Heart left ventricle (tissue), 16 donors: ENCODE measurements around the gene AKAP10. TPM values are rescaled to one million over a fixed set of nuclear protein-coding genes. Genes with fewer than 3 reads are reported as not detected.

ENCODE experiments used
- ATAC-seq, 4 donors: fragments of 200-7000 bp; cut with Tn5 transposase; one replicate each; pipeline ENCODE4 v1.9.1; 2020 to 2022; ENCODE audit warnings: moderate library complexity in 4 of 4, mild to moderate bottlenecking in 3 of 4, moderate number of reproducible peaks in 1 of 4
- DNase-seq, 5 donors: peaks; one replicate each; pipeline ENCODE4 v3.0.0-alpha.2; 2020
- H3K27ac ChIP-seq, 12 donors: fragments of 200-600 bp; sonication (generic) in 4 of 12; one replicate each; pipeline versions ENCODE4 v1.5.0 to v1.8.0; 2016 to 2022; ENCODE audit warnings: mild to moderate bottlenecking in 2 of 12
- H3K27me3 ChIP-seq, 9 donors: fragments of 200-600 bp; sonication (generic) in 2 of 9; one replicate each; pipeline versions ENCODE4 v1.5.1 to v1.8.0; 2016 to 2022; ENCODE audit warnings: mild to moderate bottlenecking in 3 of 9
- H3K36me3 ChIP-seq, 9 donors: fragments of 200-600 bp; sonication (generic) in 2 of 9; one replicate each; pipeline versions ENCODE4 v1.5.0 to v1.8.0; 2018 to 2022; ENCODE audit warnings: mild to moderate bottlenecking in 2 of 9
- H3K4me1 ChIP-seq, 12 donors: fragments of 200-600 bp; sonication (generic) in 4 of 12; one replicate each; pipeline versions ENCODE4 v1.5.0 to v1.8.0; 2016 to 2022; ENCODE audit warnings: mild to moderate bottlenecking in 3 of 12
- H3K4me3 ChIP-seq, 12 donors: fragments of 200-600 bp; sonication (generic) in 4 of 12; one replicate each; pipeline versions ENCODE4 v1.5.0 to v1.8.0; 2017 to 2022; ENCODE audit warnings: mild to moderate bottlenecking in 9 of 12, moderate library complexity in 4 of 12
- H3K9me3 ChIP-seq, 12 donors: fragments of 200-600 bp; sonication (generic) in 4 of 12; one replicate each; pipeline versions ENCODE4 v1.5.0 to v1.8.0; 2016 to 2022; ENCODE audit warnings: mild to moderate bottlenecking in 1 of 12
- CTCF ChIP-seq, 12 donors: fragments of 200-600 bp; sonication (generic) in 4 of 12; IDR thresholded peaks; one replicate each; pipeline versions ENCODE4 v1.5.0 to v1.8.0; 2018 to 2022; ENCODE audit warnings: antibody characterized with exemption in 12 of 12, mild to moderate bottlenecking in 5 of 12
- POLR2A ChIP-seq, 2 donors: fragments of 450-650 bp; IDR thresholded peaks; one replicate each; pipeline ENCODE4 v1.6.1; 2017; ENCODE audit warnings: antibody characterized with exemption in 2 of 2, mild to moderate bottlenecking in 2 of 2, moderate library complexity in 2 of 2
- WGBS, 4 donors: extraction: QIAGEN DNeasy Blood & Tissue Kit in 2 of 4; methylation state at CpG; one replicate each; pipeline versions ENCODE4 v1.1.5 to v1.1.7; 2013 to 2018; 5-methylcytosine and 5-hydroxymethylcytosine counted together
- intact Hi-C, 10 donors: fragments of 100-400 bp; cut with DNase I; formaldehyde crosslinking; loops; one replicate each; pipeline versions ENCODE4 v1.11.1 to v1.14.2; 2022
- polyA plus RNA-seq, 2 donors: library from polyadenylated mRNA; stranded (reverse); fragments of 200-250 nt; gene quantifications; one replicate each; pipeline ENCODE4 v1.2.3, GENCODE V29; 2013
- total RNA-seq, 9 donors: library from RNA; depleted of rRNA in 2 of 9; stranded (reverse); fragments of >200 nt in 2 of 9; fragmentation: NEBNext Ultra II Directional in 3 of 9; extraction: Animal tissue kit (Norgen Biotek cat#: 25700) in 3 of 9; gene quantifications; one replicate each; pipeline versions ENCODE4 v1.1.0 to v1.2.4, GENCODE V29; 2016 to 2023
- donor health status: ischemic (EF 13 %, LVEDD 7.1; RV severe dilation, severe dysfunction).
- donor health status: healthy with polysubstance abuse.
- donor health status: DM: no; HTN: yes; CAD: no.
- donor health status: DM: no; HTN: no; CAD: no.
- donor health status: ischemic (EF 25% LVEDD 6.9; RV normal size, moderate dysfunction).
- donor health status: ischemic (EF 25% LVEDD 5.7; RV mildly dilated, moderate dysfunction).
- donor health status: healthy.
- donor health status: DM: yes; HTN: yes; CAD: no.
- donor health status: ischemic (EF 35%, LVEDD 5.7; RV mildly dilated, moderate dysfunction).
- donor health status: nonischemic (EF 11% LVEDD 7.7; RV severe dilation, severe dysfunction).
- donor health status: DM: yes; HTN: yes; CAD: no.
- donor health status: PGD.
- donor health status: ischemic (EF 29% LVEDD 5.4; RV normal size, mild dysfunction).
- donor health status: nonischemic (EF 23%, LVEDD 6.1; RV moderate dilation, normal function).

The AKAP10 gene
- total and polyA plus RNA-seq, 11 donors = 4.4 to 25.0 (median 13.7) TPM

GRCh38 chr17:19874256-19874655 is 103.4 kb downstream of the AKAP10 start:
- Histone ChIP-seq H3K27ac (no peak overlapping the region), H3K4me1 (peaks cover 0 to 37% (median 0%) of the 10 kb centered on the region in 12 donors), H3K27me3 (no peaks in the 10 kb centered on the region), H3K9me3 (no peaks in the 10 kb centered on the region), H3K4me3 (no peak overlapping the region), H3K36me3 (no peaks in the 10 kb centered on the region)
- no peak for ATAC-seq
- WGBS, 4 donors = 82 to 89% (median 83%) methylated on average over 10 of the region's 10 CpGs
- no peak for DNase-seq
- no peak for TF ChIP-seq CTCF (IDR thresholded peaks at IDR 0.05)
- intact Hi-C loops = no loop called here

GRCh38 chr17:19873346-19873745 is 104.3 kb downstream of the AKAP10 start:
- DNase-seq = no peak
- Histone ChIP-seq H3K9me3 (no peaks in the 10 kb centered on the region), H3K27ac (no peak overlapping the region), H3K4me3 (no peak overlapping the region), H3K27me3 (no peaks in the 10 kb centered on the region), H3K36me3 (no peaks in the 10 kb centered on the region), H3K4me1 (peaks cover 0 to 37% (median 0%) of the 10 kb centered on the region in 12 donors)
- no peak for ATAC-seq
- intact Hi-C loops = no loop called here
- no peak for TF ChIP-seq POLR2A (IDR thresholded peaks at IDR 0.05)
- TF ChIP-seq CTCF (IDR thresholded peaks at IDR 0.05) = no peak
- 87 to 96% (median 89%) methylated on average over 3 of the region's 3 CpGs for WGBS, 4 donors

- no peak for TF ChIP-seq POLR2A (IDR thresholded peaks at IDR 0.05)
- peak in 1 of 12 donors; percentile 7 for TF ChIP-seq CTCF (IDR thresholded peaks at IDR 0.05)
- WGBS, 4 donors = 30 to 71% (median 32%) methylated on average over 6 to 23 of the region's 23 CpGs
- H3K27me3 ChIP-seq = no peaks in the 10 kb centered on the region
- peaks cover 0 to 25% (median 5%) of the 10 kb centered on the region in 12 donors for H3K4me1 ChIP-seq
- H3K27ac ChIP-seq = peak overlapping the region; percentile 36 to 90 (median 74)
- intact Hi-C loops = no loop called here
- peaks cover 0 to 6% (median 2%) of the 10 kb centered on the region in 9 donors for H3K36me3 ChIP-seq
- peak in 1 of 5 donors; percentile 61 for DNase-seq
- peak overlapping the region; percentile 64 to 96 (median 82) for H3K4me3 ChIP-seq
- ATAC-seq = peak in 1 of 4 donors; percentile 19
- no peaks in the 10 kb centered on the region for H3K9me3 ChIP-seq
Measured at GRCh38 chr17:19868079-19868395, 109.6 kb downstream of the AKAP10 start.

GRCh38 chr17:19867329-19868078 is 110.1 kb downstream of the AKAP10 start, which contains the start of gene ULK2:
ULK2 (minus strand) TSS chr17:19867936; CDS start chr17:19867417, 519 bp downstream.
- 0 to 1% (median 1%) methylated on average over 19 to 111 of the region's 111 CpGs for WGBS, 4 donors

More at GRCh38 chr17:19867329-19868078, 110.1 kb downstream of the AKAP10 start, which contains the start of gene ULK2:
- Histone ChIP-seq H3K4me1 (peaks cover 0 to 22% (median 5%) of the 10 kb centered on the region in 12 donors), H3K9me3 (no peaks in the 10 kb centered on the region), H3K27me3 (no peaks in the 10 kb centered on the region), H3K36me3 (peaks cover 0 to 12% (median 4%) of the 10 kb centered on the region in 9 donors), H3K4me3 (peak within 1 kb of the TSS; percentile 64 to 96 (median 82)), H3K27ac (peak within 1 kb of the TSS; percentile 36 to 90 (median 74))
- DNase-seq (peak; percentile 49 to 83 (median 70)), ATAC-seq (peak; percentile 13 to 85 (median 73))
- TF ChIP-seq POLR2A (IDR thresholded peaks at IDR 0.05) = peak in 1 of 2 donors; percentile 57
- TF ChIP-seq CTCF (IDR thresholded peaks at IDR 0.05) = peak in 6 of 12 donors; percentile 4 to 25 (median 16)
- intact Hi-C loops = no loop called here
